Activated naive CD4-positive, alpha-beta T cell treated with anti-CD3 and anti-CD28 coated beads for 36 hours (primary cell): ENCODE results near the gene CDC14A. TPM values are rescaled to one million over a fixed set of nuclear protein-coding genes. Genes with fewer than 3 reads are reported as not detected.
"Not testable (repeated sequence)": the region's sequence is repeated elsewhere in the genome, so short reads cannot be mapped to it uniquely, and the experiment has no call there.

Source experiments
- CTCF ChIA-PET: fragments of 350-600 bp; sonication (Branson Sonifier 250); formaldehyde crosslinking; loops from one replicate; lab custom pipeline; 2021; ENCODE audit warnings: antibody characterized with exemption; lab: Charles Lee
- DNase-seq: peaks from one replicate; pipeline ENCODE4 v3.0.0-alpha.2; 2020
- H3K27ac Mint-ChIP-seq: one replicate; pipeline ENCODE4 v1.8.0; 2021; ENCODE audit warnings: mild to moderate bottlenecking, mixed read lengths
- H3K27me3 Mint-ChIP-seq: one replicate; pipeline ENCODE4 v1.8.0; 2021; ENCODE audit warnings: low read depth, mixed read lengths
- H3K36me3 Mint-ChIP-seq: one replicate; pipeline ENCODE4 v1.8.0; 2021; ENCODE audit warnings: low read depth, mixed read lengths
- H3K4me1 Mint-ChIP-seq: one replicate; pipeline ENCODE4 v1.8.0; 2021; ENCODE audit warnings: low read depth, mixed read lengths
- H3K4me3 Mint-ChIP-seq: one replicate; pipeline ENCODE4 v1.8.0; 2021; ENCODE audit warnings: mild to moderate bottlenecking, moderate library complexity, mixed read lengths
- H3K9me3 Mint-ChIP-seq: one replicate; pipeline ENCODE4 v1.8.0; 2021; ENCODE audit warnings: mixed read lengths
- intact Hi-C: fragments of 100-400 bp; cut with micrococcal nuclease; formaldehyde crosslinking; loops from one replicate; pipeline ENCODE4 v1.15.1; 2023
- total RNA-seq, 2 experiments: library from RNA; stranded (reverse); gene quantifications; one replicate each; pipeline ENCODE4 v1.2.3, GENCODE V29; 2021

CDC14A gene
- total RNA-seq, 2 experiments from 2014 or later, result 10.1 to 13.1 TPM

- Mint-ChIP-seq H3K4me1 (peaks cover 57% of the 10 kb centered on the region), H3K4me3 (peak overlapping the region; percentile 94), H3K27me3 (no peaks in the 10 kb centered on the region), H3K9me3 (no peaks in the 10 kb centered on the region), H3K27ac (peak overlapping the region; percentile 71), H3K36me3 (peaks cover 16% of the 10 kb centered on the region)
- intact Hi-C loops, result loop anchor here (5.0 kb wide), 2 partner anchors 187 to 503 kb away; partner anchors contain the start of gene AGL
- CTCF ChIA-PET, result interaction anchor here (0.7 to 2.8 kb wide), 4 partner anchors 10 to 104 kb away, joined by 4 to 13 read pairs (median 5); no protein-coding TSS in a partner anchor
- DNase-seq, result peak; percentile 50
These were observed 2.7 kb downstream of the CDC14A start for GRCh38 chr1:100354971-100355394.

- H3K4me3 Mint-ChIP-seq, result no peak overlapping the region
- no peak overlapping the region for H3K27ac Mint-ChIP-seq
- peak; percentile 46 for DNase-seq
- H3K27me3 Mint-ChIP-seq, result no peaks in the 10 kb centered on the region
- intact Hi-C loops, result no loop called here
- CTCF ChIA-PET, result interaction anchor here (0.7 to 3.3 kb wide), 16 partner anchors 10 to 256 kb away, joined by 3 to 24 read pairs (median 4); no protein-coding TSS in a partner anchor
- peaks cover 20% of the 10 kb centered on the region for H3K36me3 Mint-ChIP-seq
- H3K9me3 Mint-ChIP-seq, result no peaks in the 10 kb centered on the region
- peaks cover 81% of the 10 kb centered on the region for H3K4me1 Mint-ChIP-seq
These were observed 5.9 kb downstream of the CDC14A start for GRCh38 chr1:100358210-100358609.

DNA sequence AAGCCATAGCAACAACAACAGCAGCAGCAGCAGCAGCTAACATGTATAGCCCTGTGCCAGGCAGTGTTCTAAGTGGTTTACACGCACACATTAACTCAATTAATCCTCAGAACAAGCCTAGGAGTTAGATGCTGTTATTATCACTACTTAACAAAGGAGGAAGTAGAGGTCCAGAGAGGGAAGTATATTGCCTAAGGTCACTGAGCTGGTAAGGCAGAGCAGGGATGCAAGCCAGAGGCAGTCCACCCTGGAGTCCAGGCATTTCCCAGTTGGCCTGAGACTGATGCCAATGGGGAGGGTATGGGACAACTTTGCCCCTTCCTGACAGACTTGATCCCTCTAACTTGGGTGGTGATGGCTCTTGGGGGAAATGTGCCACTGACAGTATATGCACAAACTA lies 6.8 kb downstream of the CDC14A start:
- Mint-ChIP-seq H3K27ac (no peak overlapping the region), H3K36me3 (peaks cover 16% of the 10 kb centered on the region), H3K9me3 (no peaks in the 10 kb centered on the region), H3K4me1 (peaks cover 75% of the 10 kb centered on the region), H3K4me3 (no peak overlapping the region), H3K27me3 (no peaks in the 10 kb centered on the region)
- intact Hi-C loops, result no loop called here
- no peak for DNase-seq
- CTCF ChIA-PET, result interaction anchor here (0.7 to 3.3 kb wide), 12 partner anchors 9 to 152 kb away, joined by 3 to 24 read pairs (median 6); no protein-coding TSS in a partner anchor

DNA sequence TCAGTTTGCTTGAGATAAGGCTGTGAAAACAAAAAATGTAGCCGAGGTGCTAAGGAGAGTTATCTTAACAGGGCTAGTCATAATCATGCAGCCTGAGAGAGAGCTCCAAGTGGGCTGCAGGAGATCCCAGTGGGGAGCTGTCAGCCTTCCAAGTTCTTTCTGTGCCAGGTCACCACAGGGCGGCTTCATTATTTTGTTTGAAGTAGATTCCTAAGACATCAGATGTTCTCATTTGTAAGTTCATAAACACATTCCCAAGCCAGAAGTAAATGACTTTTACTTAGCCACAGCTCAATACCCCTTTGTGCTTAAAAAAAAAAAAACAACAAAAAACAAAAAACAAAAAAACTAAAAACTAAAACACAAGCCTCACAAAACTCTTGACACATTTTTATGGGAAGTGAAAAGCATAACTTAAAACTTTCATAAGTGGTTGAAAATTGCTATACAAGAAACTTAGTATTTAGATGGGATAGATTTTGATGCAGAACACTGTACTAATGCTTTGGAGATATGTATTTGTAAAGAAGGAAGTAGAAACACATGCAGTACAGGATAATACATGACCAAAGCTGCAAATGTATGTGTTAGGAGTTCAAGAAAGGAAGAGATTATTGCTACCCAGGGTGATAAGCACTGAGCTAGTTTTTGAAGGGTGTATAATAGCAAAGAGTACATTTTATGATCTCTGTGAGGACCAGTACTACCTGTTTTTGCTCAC lies 8.6 kb downstream of the CDC14A start:
- Mint-ChIP-seq H3K36me3 (peaks cover 11% of the 10 kb centered on the region), H3K27ac (no peak overlapping the region), H3K9me3 (no peaks in the 10 kb centered on the region), H3K4me3 (no peak overlapping the region), H3K27me3 (no peaks in the 10 kb centered on the region), H3K4me1 (peaks cover 73% of the 10 kb centered on the region)
- intact Hi-C loops, result no loop called here
- DNase-seq, result no peak
- CTCF ChIA-PET, result interaction anchor here (0.8 to 1.0 kb wide), 2 partner anchors 8 to 10 kb away, joined by 3 to 5 read pairs; no protein-coding TSS in a partner anchor

DNA sequence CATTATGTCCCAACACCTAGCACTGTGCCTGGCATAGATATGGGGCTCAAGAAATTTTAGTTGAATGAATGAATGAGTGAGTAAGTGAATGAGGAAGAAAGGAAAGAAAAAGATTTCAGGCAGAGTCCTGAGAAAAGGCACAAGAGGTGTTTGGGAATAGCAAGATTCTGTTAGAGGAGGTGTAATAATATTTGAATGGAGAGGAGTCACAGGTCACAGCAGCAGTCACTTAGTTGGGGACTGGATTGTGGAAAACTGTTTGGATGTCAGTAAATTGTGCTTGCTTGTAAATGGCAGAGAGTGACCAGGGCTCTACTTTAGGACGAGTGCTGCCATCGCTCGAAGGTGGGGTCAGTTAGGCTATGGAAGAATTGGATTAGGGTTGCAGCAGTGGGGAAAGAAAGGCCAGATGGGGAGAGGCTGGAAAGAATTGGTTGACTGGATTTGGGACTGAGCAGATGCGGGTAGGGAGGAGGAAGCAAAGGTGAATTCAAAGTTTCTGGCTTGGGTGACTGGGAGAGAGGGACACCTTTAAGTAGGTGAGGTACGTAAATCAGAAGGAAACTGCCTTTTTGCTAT lies 9.3 kb downstream of the CDC14A start:
- Mint-ChIP-seq H3K27ac (no peak overlapping the region), H3K27me3 (no peaks in the 10 kb centered on the region), H3K4me1 (peaks cover 76% of the 10 kb centered on the region), H3K36me3 (peaks cover 11% of the 10 kb centered on the region), H3K4me3 (no peak overlapping the region), H3K9me3 (no peaks in the 10 kb centered on the region)
- CTCF ChIA-PET, result interaction anchor here (1.0 to 1.1 kb wide), 2 partner anchors 9 kb away, joined by 3 to 9 read pairs; partner anchors contain the start of gene CDC14A
- intact Hi-C loops, result no loop called here
- DNase-seq, result no peak

- no peak overlapping the region for H3K4me3 Mint-ChIP-seq
- H3K9me3 Mint-ChIP-seq, result no peaks in the 10 kb centered on the region
- H3K36me3 Mint-ChIP-seq, result peaks cover 16% of the 10 kb centered on the region
- peaks cover 72% of the 10 kb centered on the region for H3K4me1 Mint-ChIP-seq
- intact Hi-C loops, result no loop called here
- DNase-seq, result no peak
- CTCF ChIA-PET, result interaction anchor here (1.1 kb wide), 1 partner anchor 10 kb away, joined by 9 read pairs; the partner anchor contains the start of gene CDC14A
- H3K27me3 Mint-ChIP-seq, result no peaks in the 10 kb centered on the region
- H3K27ac Mint-ChIP-seq, result peak overlapping the region; percentile 6
These were observed 10.6 kb downstream of the CDC14A start for GRCh38 chr1:100362821-100363466.

DNA sequence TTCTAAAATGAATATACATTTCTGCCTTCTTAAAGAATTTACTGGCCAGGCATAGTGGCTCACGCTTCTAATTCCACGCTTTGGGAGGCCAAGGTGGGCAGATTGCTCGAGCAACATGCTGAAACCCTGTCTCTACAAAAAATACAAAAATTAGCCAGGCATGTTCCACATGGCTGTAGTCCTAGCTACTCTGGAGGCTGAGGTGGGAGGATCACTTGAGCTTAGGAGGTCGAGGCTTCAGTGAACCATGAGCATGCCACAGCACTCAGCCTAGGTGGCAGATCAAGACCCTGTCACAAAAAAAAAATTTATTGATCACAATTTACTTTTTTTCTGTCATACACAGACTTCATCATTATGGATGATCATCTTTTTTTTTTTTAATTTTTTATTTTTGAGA lies 11.5 kb downstream of the CDC14A start:
- Mint-ChIP-seq H3K27ac (no peak overlapping the region), H3K4me3 (no peak overlapping the region), H3K4me1 (peaks cover 72% of the 10 kb centered on the region), H3K36me3 (peaks cover 21% of the 10 kb centered on the region), H3K9me3 (no peaks in the 10 kb centered on the region), H3K27me3 (no peaks in the 10 kb centered on the region)
- intact Hi-C loops, result no loop called here
- CTCF ChIA-PET, result interaction anchor here (1.0 kb wide), 1 partner anchor 92 kb away, joined by 4 read pairs; no protein-coding TSS in a partner anchor
- no peak for DNase-seq

- H3K27me3 Mint-ChIP-seq, result no peaks in the 10 kb centered on the region
- H3K4me3 Mint-ChIP-seq, result no peak overlapping the region
- peaks cover 67% of the 10 kb centered on the region for H3K4me1 Mint-ChIP-seq
- CTCF ChIA-PET, result interaction anchor here (0.9 to 1.2 kb wide), 4 partner anchors 9 to 91 kb away, joined by 3 to 4 read pairs (median 4); partner anchors contain the start of gene CDC14A
- no peak for DNase-seq
- peaks cover 25% of the 10 kb centered on the region for H3K36me3 Mint-ChIP-seq
- H3K27ac Mint-ChIP-seq, result peak overlapping the region; percentile 52
- intact Hi-C loops, result no loop called here
- peaks cover 4% of the 10 kb centered on the region for H3K9me3 Mint-ChIP-seq
These were observed 12.4 kb downstream of the CDC14A start for GRCh38 chr1:100364697-100365096.

GRCh38 chr1:100366209-100366525 lies 13.9 kb downstream of the CDC14A start:
- Mint-ChIP-seq H3K27ac (no peak overlapping the region), H3K4me3 (no peak overlapping the region), H3K9me3 (peaks cover 4% of the 10 kb centered on the region), H3K36me3 (peaks cover 25% of the 10 kb centered on the region), H3K27me3 (no peaks in the 10 kb centered on the region), H3K4me1 (peaks cover 66% of the 10 kb centered on the region)
- no peak for DNase-seq
- intact Hi-C loops, result no loop called here
- CTCF ChIA-PET, result interaction anchor here (0.6 to 5.7 kb wide), 3 partner anchors 9 to 44 kb away, joined by 3 to 24 read pairs (median 4); no protein-coding TSS in a partner anchor

DNA sequence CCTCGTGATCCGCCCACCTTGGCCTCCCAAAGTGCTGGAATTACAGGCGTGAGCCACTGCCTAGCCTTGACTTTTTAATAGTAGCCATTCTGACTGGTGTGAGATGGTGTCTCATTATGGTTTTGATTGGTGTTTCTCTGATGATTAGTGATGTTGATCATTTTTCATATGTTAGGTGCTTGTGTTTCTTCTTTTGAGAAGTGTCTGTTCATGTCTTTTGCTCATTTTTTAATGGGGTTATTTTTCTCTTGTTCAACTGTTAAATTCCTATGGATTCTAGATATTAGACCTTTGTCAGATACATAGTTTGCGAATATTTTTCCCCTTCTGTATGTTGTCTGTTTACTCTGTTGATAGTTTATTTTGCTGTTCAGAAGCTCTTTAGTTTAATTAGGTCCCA lies 17.0 kb downstream of the CDC14A start:
- peaks cover 69% of the 10 kb centered on the region for H3K4me1 Mint-ChIP-seq
- intact Hi-C loops, H3K27me3 Mint-ChIP-seq, H3K9me3 Mint-ChIP-seq, H3K27ac Mint-ChIP-seq, H3K4me3 Mint-ChIP-seq, DNase-seq: not testable (repeated sequence)
- H3K36me3 Mint-ChIP-seq, result peaks cover 29% of the 10 kb centered on the region
- CTCF ChIA-PET, result interaction anchor here (0.6 to 5.7 kb wide), 6 partner anchors 12 to 694 kb away, joined by 3 to 24 read pairs (median 6); no protein-coding TSS in a partner anchor

GRCh38 chr1:100373953-100374352 lies 21.6 kb downstream of the CDC14A start:
- intact Hi-C loops, DNase-seq, H3K4me3 Mint-ChIP-seq, H3K27ac Mint-ChIP-seq, CTCF ChIA-PET, H3K27me3 Mint-ChIP-seq: not testable (repeated sequence)
- Mint-ChIP-seq H3K4me1 (peaks cover 60% of the 10 kb centered on the region), H3K36me3 (peaks cover 23% of the 10 kb centered on the region), H3K9me3 (peaks cover 12% of the 10 kb centered on the region)

DNA sequence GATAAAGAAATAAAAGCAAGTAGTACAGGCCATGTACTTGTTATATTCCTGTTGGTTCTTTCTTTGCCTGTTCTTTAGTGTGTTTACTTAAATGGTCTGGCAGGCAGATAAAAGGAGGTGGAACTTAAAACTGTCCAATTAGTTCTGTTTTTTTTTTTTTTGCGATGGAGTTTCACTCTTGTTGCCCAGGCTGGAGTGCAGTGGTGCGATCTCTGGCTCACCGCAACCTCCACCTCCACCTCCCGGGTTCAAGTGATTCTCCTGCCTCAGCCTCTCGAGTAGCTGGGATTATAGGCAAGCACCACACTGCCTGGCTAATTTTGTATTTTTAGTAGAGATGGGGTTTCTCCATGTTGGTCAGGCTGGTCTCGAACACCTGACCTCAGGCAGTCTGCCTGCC lies 24.6 kb downstream of the CDC14A start:
- intact Hi-C loops, result loop anchor here (1.0 to 5.0 kb wide), 8 partner anchors 19 to 915 kb away; a partner anchor contains a TSS
- Mint-ChIP-seq H3K4me1 (peaks cover 63% of the 10 kb centered on the region), H3K36me3 (peaks cover 33% of the 10 kb centered on the region)
- CTCF ChIA-PET, result interaction anchor here (0.6 to 1.8 kb wide), 3 partner anchors 9 to 1186 kb away, joined by 3 to 4 read pairs (median 4); no protein-coding TSS in a partner anchor
- not testable (repeated sequence) for H3K27ac Mint-ChIP-seq, DNase-seq, H3K4me3 Mint-ChIP-seq, H3K9me3 Mint-ChIP-seq, H3K27me3 Mint-ChIP-seq
